DMS114 treated with DMSO at 0.1 percent for 48 hours (cell line): Measurements from ENCODE around the gene RIMS1.

ENCODE experiments used
- DNase-seq: peaks from one replicate; lab custom pipeline; 2025; ENCODE audit not compliant: unreplicated experiment; lab: John Stamatoyannopoulos, UW

Gene RIMS1

GRCh38 chr6:71886184-71887005, at the start of gene RIMS1:
Gene RIMS1, plus strand, starts transcription at chr6:71886550. Its CDS starts 474 bp downstream, at chr6:71887024.
- no peak for DNase-seq

- DNase-seq: no peak
Observed at GRCh38 chr6:71851214-71851613, 35.1 kb upstream of the RIMS1 start.

GRCh38 chr6:71852948-71853347, 33.4 kb upstream of the RIMS1 start:
- no peak for DNase-seq

GRCh38 chr6:71855406-71855805, 30.9 kb upstream of the RIMS1 start:
- no peak for DNase-seq

- DNase-seq: no peak
Observed at GRCh38 chr6:71879016-71879415, 7.3 kb upstream of the RIMS1 start.

GRCh38 chr6:71887006-71887743, 825 bp downstream of the RIMS1 start:
- no peak for DNase-seq

GRCh38 chr6:71887744-71888230, 1.4 kb downstream of the RIMS1 start:
- DNase-seq: no peak

GRCh38 chr6:71888756-71889340, 2.5 kb downstream of the RIMS1 start:
- no peak for DNase-seq

- DNase-seq: no peak
Observed at GRCh38 chr6:71889366-71889765, 3.0 kb downstream of the RIMS1 start.

- no peak for DNase-seq
Observed at GRCh38 chr6:71892641-71893040, 6.3 kb downstream of the RIMS1 start.

- DNase-seq: no peak
Observed at GRCh38 chr6:71900642-71901041, 14.3 kb downstream of the RIMS1 start.

- DNase-seq: no peak
Observed at GRCh38 chr6:71902261-71902660, 15.9 kb downstream of the RIMS1 start.

GRCh38 chr6:71906813-71907212, 20.5 kb downstream of the RIMS1 start:
- no peak for DNase-seq

GRCh38 chr6:71908162-71908765, 21.9 kb downstream of the RIMS1 start:
- no peak for DNase-seq

- DNase-seq: no peak
Observed at GRCh38 chr6:71913444-71914234, 27.3 kb downstream of the RIMS1 start.

- DNase-seq: no peak
Observed at GRCh38 chr6:71929047-71929446, 42.7 kb downstream of the RIMS1 start.

GRCh38 chr6:71933881-71934280, 47.5 kb downstream of the RIMS1 start:
- DNase-seq: no peak

- DNase-seq: no peak
Observed at GRCh38 chr6:71965404-71965803, 79.1 kb downstream of the RIMS1 start.

GRCh38 chr6:71967436-71967835, 81.1 kb downstream of the RIMS1 start:
- DNase-seq: no peak

- no peak for DNase-seq
Observed at GRCh38 chr6:71977884-71978283, 91.5 kb downstream of the RIMS1 start.

GRCh38 chr6:71979911-71980310, 93.6 kb downstream of the RIMS1 start:
- DNase-seq: no peak
